ENCODE measurements around the gene OIT3.
"Not testable (repeated sequence)": the region's sequence is repeated elsewhere in the genome, so short reads cannot be mapped to it uniquely, and the experiment has no call there.

The OIT3 gene

GRCh38 chr10:72903941-72904446, 10.5 kb downstream of the OIT3 start:
- DNase-seq (ENCODE audit: low read depth) = not testable (repeated sequence)

GRCh38 chr10:72904806-72905205, 11.3 kb downstream of the OIT3 start:
- DNase-seq (ENCODE audit: low read depth) = no peak

- no peak for DNase-seq (ENCODE audit: low read depth)
Measured at GRCh38 chr10:72906446-72906845, 12.9 kb downstream of the OIT3 start.

- DNase-seq (ENCODE audit: low read depth) = no peak
Measured at GRCh38 chr10:72910705-72911104, 17.2 kb downstream of the OIT3 start.

DNA sequence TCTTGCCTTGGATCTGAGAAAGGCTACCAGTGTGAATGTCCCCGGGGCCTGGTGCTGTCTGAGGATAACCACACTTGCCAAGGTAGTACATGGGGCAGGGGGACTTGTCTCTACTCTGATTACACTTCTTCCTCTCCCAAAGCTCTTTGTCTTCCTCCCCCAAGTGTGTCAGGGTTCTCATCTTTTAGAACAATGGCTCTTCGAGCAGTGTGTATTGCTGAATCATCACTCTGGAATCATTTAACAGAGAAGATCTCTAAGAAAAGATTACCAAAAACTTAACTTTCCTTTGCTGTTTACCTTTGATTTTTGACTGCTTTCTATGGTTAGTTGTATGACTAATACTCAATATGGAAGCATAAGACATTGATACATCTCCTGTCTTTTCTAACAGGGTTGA, 18.2 kb downstream of the OIT3 start:
- no peak for DNase-seq (ENCODE audit: low read depth)

DNA sequence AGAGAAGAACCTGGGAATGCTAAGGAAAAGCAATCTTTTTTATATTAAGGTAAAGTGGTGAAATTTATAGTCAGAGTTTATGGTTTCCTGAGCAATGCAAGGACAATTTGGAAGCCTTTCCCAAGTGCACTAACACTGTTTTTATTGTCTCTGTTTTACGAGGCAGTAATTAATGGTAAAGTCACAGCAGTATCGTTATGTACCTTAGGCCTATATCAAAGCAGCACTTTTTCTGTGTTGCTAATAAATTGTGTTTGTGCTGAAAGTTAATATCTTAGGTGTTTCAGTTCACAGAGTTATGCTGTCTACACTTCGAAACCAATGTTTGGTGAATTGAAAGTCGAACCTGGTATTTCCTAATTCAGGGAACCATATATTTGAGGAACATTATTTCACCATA, 19.2 kb downstream of the OIT3 start:
- no peak for DNase-seq (ENCODE audit: low read depth)

DNA sequence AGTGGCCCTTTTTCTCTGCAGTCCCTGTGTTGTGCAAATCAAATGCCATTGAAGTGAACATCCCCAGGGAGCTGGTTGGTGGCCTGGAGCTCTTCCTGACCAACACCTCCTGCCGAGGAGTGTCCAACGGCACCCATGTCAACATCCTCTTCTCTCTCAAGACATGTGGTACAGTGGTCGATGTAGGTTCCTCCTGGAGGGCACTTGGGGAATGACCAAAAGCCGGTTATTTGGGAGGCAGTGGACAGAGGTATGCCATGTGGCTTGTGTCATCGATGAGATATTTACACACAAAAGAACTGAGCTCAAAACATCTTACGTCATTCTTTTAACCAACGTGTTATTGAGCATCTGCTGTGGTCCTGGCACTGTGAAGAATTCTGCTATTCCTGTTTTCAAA, 19.7 kb downstream of the OIT3 start:
- DNase-seq (ENCODE audit: low read depth) = no peak

DNA sequence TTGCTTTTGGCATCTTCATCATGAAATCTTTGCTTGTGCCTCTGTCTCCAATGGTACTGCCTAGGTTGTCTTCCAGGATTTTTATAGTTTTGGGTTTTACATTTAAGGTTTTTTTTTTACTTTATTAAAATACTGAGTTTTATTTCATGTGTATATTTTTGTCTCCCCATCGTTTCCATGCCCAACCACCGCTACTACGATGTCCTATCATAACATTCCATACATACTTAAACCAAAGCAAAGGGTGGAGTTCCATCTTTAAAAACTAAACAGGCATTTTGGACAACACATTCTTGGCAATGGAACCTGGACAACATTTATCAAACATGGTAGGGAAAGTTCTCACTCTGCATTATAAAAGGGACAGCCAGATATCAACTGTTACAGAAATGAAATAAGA, 23.7 kb downstream of the OIT3 start:
- DNase-seq (ENCODE audit: low read depth) = not testable (repeated sequence)

GRCh38 chr10:72917803-72918332, 24.3 kb downstream of the OIT3 start:
- DNase-seq (ENCODE audit: low read depth) = not testable (repeated sequence)

DNA sequence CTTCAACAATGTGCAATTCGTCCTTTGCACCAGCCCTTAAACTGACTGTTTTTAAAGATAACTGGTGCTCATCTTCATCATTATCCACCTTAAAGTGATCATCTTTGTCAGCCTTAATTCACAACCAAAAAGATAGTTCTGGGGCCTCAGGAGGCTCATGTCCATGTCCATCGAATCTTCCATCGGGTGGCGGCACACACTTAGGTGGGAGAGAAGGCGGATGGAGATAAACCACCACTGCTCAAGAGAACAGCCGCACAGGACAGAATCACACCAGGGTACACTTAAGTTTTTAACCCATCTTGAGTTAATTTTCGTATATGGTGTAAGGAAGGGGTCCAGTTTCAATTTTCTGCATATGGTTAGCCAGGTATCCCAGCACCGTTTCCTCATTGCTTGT, 24.8 kb downstream of the OIT3 start:
- no peak for DNase-seq (ENCODE audit: low read depth)

DNA sequence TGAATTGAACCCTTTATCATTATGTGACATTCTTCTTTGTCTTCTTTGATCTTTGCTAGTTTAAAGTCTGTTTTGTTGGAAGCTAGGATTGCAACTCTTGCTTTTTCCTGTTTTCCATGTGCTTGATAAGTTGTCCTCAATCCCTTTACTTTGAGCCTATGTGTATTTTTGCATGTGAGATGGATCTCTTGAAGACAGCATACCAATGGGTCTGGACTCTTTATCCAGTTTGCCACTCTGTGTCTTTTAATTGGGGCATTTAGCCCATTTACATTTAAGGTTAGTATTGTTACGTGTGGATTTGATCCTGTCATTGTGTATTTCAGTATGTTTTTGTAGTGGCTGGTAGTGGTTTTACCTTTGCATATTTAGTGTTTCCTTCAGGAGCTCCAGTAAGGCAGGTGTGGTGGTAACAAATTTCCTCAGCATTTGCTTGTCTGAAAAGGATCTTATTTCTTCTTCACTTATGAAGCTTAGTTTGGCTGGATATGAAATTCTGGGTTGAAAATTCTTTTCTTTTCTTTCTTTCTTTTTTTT, 27.7 kb downstream of the OIT3 start:
- DNase-seq (ENCODE audit: low read depth) = not testable (repeated sequence)

DNA sequence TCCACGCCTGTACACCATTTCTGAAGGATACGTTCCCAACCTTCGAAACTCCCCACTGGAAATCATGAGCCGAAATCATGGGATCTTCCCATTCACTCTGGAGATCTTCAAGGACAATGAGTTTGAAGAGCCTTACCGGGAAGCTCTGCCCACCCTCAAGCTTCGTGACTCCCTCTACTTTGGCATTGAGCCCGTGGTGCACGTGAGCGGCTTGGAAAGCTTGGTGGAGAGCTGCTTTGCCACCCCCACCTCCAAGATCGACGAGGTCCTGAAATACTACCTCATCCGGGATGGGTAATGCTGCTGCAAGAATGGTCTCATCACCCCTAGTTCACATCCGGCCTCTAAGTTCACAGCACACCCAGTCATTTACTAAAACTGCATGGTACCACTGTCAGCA, 30.8 kb downstream of the OIT3 start:
- no peak for DNase-seq (ENCODE audit: low read depth)

DNA sequence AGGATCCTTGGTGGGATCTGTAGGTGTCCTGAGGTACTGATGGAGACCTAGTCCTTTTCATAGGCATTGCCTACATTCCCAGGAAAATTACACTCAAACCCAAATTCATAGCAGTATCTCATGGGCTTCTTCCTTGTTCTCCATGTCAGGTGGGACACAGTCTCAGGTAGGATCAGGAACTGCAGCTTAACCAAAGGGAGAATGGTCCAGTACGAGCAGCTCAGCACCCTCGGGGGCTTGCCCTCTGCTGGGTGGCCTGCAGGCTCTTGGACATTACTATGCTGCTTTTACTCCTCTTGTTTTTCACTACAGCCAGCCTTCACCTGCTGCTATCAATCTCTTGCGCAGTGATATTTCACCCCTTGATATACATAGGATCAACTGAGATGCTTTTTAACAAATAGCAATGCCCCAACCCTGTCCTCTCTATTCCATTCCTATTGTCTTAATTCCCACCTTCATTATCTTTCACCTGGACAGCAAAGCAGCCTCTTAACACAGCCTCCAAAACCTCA, 32.5 kb downstream of the OIT3 start:
- no peak for DNase-seq (ENCODE audit: low read depth)

GRCh38 chr10:72927485-72927884, 33.9 kb downstream of the OIT3 start:
- no peak for DNase-seq (ENCODE audit: low read depth)

DNA sequence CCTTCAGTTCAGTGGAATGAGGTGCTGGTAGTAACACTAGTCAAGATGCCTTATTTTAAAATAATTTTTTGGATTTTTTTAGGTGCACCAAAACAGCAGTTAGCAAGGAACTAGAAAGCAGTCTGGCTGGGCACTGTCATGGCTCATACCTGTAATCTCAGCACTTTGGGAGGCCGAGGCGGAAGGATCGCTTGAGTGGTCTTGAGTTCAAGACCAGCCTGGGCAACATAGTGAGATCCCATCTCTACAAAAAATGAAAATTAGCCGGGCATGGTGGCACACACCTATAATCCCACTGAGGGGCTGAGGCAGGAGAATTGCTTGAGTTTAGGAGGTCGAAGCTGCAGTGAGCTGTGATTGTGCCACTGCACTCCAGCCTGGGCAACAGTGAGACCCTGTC, 35.3 kb downstream of the OIT3 start:
- no peak for DNase-seq (ENCODE audit: low read depth)

GRCh38 chr10:72930276-72930675, 36.7 kb downstream of the OIT3 start:
- no peak for DNase-seq (ENCODE audit: low read depth)

DNA sequence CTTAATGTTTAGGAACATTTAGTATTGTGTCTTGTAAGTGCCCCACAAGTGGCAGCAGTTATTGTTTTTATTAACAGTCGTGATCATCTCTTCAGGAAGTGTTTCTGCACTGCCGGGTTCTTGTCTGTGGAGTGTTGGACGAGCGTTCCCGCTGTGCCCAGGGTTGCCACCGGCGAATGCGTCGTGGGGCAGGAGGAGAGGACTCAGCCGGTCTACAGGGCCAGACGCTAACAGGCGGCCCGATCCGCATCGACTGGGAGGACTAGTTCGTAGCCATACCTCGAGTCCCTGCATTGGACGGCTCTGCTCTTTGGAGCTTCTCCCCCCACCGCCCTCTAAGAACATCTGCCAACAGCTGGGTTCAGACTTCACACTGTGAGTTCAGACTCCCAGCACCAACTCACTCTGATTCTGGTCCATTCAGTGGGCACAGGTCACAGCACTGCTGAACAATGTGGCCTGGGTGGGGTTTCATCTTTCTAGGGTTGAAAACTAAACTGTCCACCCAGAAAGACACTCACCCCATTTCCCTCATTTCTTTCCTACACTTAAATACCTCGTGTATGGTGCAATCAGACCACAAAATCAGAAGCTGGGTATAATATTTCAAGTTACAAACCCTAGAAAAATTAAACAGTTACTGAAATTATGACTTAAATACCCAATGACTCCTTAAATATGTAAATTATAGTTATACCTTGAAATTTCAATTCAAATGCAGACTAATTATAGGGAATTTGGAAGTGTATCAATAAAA, 38.9 kb downstream of the OIT3 start:
- no peak for DNase-seq (ENCODE audit: low read depth)

- DNase-seq (ENCODE audit: low read depth) = no peak
Measured at GRCh38 chr10:72935361-72935760, 41.8 kb downstream of the OIT3 start.

- DNase-seq (ENCODE audit: low read depth) = no peak
Measured at GRCh38 chr10:72943498-72944234, 50.1 kb downstream of the OIT3 start.

- no peak for DNase-seq (ENCODE audit: low read depth)
Measured at GRCh38 chr10:72946963-72947362, 53.4 kb downstream of the OIT3 start.

DNA sequence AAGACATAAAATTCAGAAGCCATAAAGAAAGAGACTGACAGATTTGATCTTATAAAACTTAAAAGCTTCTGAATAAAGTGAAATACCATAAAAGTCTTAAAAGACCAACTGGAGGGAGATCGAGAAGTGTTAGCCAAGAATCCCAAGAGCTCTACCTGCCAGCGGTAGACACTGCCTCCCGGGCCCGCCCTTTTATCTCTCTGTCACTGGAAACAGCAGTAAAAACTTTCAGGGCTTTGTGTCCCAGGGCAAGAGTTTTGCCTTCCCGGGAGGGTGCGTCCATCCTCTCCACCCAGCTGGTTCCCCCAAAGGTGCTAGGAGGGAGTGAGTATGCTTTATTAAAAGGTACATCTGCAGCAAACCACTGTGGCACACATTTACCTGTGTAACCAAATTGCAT, 55.2 kb downstream of the OIT3 start:
- DNase-seq (ENCODE audit: low read depth) = no peak

DNA sequence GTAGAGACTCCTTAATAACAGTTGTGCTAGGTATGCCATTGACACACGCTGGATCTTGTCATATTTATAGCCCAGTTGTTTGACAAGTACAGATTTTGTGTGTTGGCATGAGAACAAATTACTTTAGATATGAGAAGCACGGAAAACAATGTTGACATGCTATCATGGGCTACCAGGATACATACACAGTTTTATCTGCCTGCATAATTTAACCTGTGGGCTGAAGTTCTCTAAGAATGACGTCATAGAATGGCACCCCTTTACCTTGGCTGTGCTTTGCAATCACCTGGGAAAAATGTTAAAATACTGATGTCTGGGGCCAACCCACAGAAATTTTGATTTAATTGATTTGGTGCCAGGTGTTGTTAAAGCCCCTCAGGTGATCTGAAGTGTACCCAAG, 58.2 kb downstream of the OIT3 start:
- DNase-seq (ENCODE audit: low read depth) = no peak

DNA sequence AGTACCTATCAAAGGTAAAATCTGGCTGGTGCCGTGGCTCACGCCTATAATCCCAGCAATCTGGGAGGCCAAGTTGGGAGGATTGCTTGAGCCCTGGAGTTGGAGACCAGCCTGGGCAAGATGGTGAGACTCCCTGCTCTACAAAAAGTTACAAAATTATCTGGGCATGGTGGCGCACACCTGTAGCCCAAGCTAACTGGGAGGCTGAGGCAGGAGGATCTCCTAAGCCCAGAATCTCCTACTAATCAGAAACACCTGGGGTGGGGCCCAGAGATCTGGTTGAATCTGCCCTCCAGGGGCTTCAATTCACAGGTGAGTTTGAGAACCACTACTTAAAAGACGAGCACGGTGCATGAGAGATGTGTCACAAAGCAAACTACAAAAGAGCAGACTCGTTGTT, 58.6 kb downstream of the OIT3 start:
- DNase-seq (ENCODE audit: low read depth) = no peak
